HG02973 (cell line): ENCODE data around the gene GRIK5.

ENCODE experiments used
- ATAC-seq: cut with Tn5 transposase; IDR thresholded peaks from one replicate; pipeline ENCODE4 v1.9.1; 2021; ENCODE audit warnings: moderate library complexity; ENCODE audit not compliant: unreplicated experiment

Gene GRIK5

DNA sequence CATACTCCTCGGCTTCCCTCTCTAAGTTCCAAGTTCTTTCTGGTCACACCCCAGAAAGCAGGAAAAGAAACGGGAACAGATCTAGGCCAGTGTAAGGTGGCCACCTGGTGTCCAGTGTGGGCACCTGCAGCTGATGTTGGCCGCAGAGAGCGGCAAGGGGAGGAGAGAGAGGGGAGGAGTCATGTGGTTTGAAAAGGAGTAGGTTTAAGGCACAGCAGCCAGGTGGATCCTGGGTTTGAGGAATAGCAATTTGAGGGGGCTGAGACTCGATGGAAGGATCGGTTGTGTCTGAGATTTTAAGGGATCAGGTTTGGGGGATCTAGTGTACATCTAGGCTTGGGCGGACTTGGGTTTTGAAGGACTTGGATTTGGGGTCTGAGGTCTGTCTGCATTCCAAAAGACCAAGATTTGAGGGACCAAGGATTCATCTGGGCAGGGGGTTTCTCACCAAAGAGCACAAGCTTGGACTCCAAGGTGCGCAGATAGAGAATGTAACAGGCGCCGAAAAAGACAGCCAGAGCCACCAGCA is 112.1 kb downstream of the GRIK5 start:
- no peak for ATAC-seq

DNA sequence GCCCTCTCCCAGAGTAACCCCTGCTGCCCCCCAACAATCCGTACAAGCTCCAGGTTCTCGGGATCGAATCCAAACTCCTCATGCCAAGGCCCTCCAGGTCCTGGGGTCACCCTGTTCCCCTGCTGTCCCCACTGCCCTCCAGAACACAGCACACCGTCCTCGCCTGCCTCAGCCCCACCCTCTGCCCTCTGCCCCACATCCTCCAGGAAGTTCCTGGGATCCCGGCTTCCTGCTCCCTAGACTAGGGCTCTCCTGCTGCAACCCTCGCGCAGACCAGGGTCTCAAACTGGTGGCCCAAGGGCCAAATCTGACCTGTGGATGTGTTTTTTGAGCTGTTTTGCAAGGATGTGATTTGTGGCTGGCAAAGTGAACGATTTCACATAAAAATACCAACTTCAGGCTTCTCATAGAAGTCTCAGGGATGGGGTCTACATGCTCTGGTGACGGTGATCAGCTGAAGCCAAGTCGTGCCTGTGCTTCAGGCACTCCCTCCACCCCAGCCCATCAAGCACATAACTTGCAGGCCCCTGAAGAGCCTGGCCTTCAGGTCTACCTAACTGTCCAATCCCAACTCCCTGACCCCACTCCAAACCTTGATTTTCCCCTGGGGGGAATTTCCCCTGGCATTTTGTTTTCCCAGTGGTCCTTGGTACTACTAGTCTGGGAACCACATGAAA is 112.7 kb downstream of the GRIK5 start:
- no peak for ATAC-seq

DNA sequence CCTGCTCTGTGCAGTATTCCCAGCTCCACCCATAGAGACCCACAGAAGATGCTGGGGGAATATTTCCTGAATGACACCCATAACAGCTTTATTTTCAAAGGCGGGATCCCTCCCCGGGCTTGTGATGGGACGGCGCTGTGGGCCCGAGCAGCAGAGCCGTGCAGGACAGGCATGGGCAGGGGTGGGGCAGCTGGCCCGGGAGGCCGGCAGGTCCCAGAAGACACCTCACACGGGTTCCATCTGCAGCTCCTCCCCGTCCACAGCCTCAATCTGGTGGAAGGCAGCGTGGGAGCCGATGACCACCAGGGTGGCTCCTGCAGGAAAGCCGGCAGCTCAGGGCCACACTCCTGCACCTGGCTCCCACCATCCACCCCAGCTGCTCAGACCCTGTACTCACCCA is 113.4 kb downstream of the GRIK5 start:
- no peak for ATAC-seq

DNA sequence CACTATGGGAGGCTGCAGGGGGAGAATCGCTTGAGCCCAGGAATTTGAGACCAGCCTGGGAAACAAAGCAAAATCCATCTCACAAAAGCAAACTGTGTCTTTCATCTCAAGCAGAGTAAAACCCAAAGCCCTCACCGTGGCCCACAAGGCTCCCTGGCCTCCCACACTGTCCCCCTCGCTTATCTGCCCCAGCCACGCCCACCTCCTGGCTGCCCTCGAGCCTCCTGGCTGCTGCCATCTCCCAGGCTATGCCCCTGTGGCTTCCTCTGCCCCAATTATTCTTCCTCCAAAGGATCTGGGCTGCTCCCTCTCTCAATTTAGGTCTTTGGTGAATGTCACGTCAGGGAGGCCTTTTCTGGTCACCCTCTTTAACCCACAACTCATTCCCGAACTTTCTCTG is 114.5 kb downstream of the GRIK5 start:
- no peak for ATAC-seq

DNA sequence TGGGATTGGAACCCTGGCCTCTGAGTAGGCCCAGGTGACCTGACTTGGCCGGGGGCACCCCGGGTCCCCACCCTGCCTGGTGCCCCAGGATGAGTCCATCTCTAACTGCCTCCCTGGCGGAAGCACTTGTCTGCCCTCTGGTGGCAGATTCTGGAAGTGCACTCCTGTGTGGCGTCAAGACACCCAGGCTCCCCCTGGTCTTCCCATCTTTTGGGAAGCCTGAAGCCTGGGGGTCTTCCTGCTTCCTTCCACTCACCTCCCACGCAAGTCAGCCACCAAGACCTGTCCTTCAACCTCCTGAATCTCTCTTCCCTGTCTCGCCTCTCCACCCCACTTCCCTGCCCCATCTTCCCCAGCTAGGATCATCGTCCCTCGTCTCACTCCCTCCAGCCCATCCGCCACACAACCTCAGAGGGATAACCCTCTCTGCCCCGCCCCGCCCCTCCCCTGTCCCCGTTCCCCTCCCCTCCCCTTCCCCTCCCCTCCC is 118.3 kb downstream of the GRIK5 start:
- ATAC-seq, result no peak
